Measurements from ENCODE around the gene GPR37.

GPR37 gene

DNA sequence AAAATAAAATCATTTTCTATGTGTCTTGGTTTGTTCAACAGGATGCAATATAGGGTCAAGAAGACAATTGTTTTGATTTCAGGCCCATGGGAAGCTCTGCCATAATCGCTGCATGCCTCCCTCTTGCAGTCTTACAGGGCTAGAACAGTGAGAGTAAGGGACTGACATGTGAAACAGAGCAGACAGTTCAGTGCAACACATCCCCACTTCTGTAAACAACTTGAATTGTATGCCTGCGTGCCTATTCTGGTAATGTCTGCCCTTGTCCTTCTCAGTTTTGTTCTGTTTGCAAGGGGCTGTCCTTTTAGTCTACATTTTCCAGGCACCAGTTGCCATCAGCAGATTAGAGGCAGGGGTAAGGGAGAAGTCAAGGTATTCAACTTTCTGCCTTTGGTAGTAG is 34.8 kb upstream of the GPR37 start:
- no peak overlapping the region for H3K27ac ChIP-seq (ENCODE audit: low read depth, low read length)
- no peaks in the 10 kb centered on the region for H4K20me1 ChIP-seq (ENCODE audit: control insufficient read depth, insufficient read depth, low read depth, low read length)
- no peaks in the 10 kb centered on the region for H3F3A ChIP-seq (ENCODE audit: control insufficient read depth, insufficient read depth)
- no peak overlapping the region for H3K4me2 ChIP-seq (ENCODE audit: low read length)
- TF ChIP-seq, protein P1, sequence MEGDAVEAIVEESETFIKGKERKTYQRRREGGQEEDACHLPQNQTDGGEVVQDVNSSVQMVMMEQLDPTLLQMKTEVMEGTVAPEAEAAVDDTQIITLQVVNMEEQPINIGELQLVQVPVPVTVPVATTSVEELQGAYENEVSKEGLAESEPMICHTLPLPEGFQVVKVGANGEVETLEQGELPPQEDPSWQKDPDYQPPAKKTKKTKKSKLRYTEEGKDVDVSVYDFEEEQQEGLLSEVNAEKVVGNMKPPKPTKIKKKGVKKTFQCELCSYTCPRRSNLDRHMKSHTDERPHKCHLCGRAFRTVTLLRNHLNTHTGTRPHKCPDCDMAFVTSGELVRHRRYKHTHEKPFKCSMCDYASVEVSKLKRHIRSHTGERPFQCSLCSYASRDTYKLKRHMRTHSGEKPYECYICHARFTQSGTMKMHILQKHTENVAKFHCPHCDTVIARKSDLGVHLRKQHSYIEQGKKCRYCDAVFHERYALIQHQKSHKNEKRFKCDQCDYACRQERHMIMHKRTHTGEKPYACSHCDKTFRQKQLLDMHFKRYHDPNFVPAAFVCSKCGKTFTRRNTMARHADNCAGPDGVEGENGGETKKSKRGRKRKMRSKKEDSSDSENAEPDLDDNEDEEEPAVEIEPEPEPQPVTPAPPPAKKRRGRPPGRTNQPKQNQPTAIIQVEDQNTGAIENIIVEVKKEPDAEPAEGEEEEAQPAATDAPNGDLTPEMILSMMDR (IDR thresholded peaks at IDR 0.05; ENCODE audit: low read depth, low read length, poor library complexity, severe bottlenecking), result no peak
- TF ChIP-seq EZH2phosphoT487 (IDR thresholded peaks at IDR 0.05; ENCODE audit: borderline replicate concordance, low read length), result no peak
- H3K9me3 ChIP-seq (ENCODE audit: control insufficient read depth, insufficient read depth, low read length), result no peaks in the 10 kb centered on the region
- H3K4me3 ChIP-seq (ENCODE audit: low read length), result no peak overlapping the region
- no peaks in the 10 kb centered on the region for H3K9me2 ChIP-seq (replicated peaks; ENCODE audit: control insufficient read depth, low read length)
- H3K4me1 ChIP-seq (ENCODE audit: control insufficient read depth, low read length), result no peaks in the 10 kb centered on the region
- no peaks in the 10 kb centered on the region for H3K79me2 ChIP-seq (ENCODE audit: control insufficient read depth, low read length)
- no peaks in the 10 kb centered on the region for H3K27me3 ChIP-seq (ENCODE audit: control insufficient read depth, low read length)
- no peaks in the 10 kb centered on the region for H3K36me3 ChIP-seq (ENCODE audit: control insufficient read depth, low read length)

DNA sequence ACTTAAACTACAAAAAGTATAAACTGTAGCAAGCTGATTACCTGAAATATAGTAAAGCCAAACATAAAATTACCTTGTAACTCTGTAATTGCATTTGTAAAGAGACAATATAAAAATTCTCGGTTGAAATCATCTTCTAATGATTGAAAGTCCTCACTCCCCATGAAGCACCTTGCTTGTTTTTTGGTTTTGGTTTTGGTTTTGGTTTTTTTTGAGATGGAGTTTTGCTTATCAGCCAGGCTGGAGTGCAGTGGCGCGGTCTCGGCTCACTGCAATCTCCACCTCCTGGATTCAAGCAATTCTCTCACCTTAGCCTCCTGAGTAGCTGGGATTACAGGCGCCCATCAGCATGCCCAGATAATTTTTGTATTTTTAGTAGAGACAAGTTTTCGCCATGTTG is 33.9 kb upstream of the GPR37 start:
- Histone ChIP-seq H3K4me1 (ENCODE audit: control insufficient read depth, low read length) (no peaks in the 10 kb centered on the region), H3K79me2 (ENCODE audit: control insufficient read depth, low read length) (no peaks in the 10 kb centered on the region), H3K27me3 (ENCODE audit: control insufficient read depth, low read length) (no peaks in the 10 kb centered on the region), H3K36me3 (ENCODE audit: control insufficient read depth, low read length) (no peaks in the 10 kb centered on the region), H3K4me2 (ENCODE audit: low read length) (no peak overlapping the region), H3K9me2 (replicated peaks; ENCODE audit: control insufficient read depth, low read length) (no peaks in the 10 kb centered on the region), H3K9me3 (ENCODE audit: control insufficient read depth, insufficient read depth, low read length) (no peaks in the 10 kb centered on the region), H3K27ac (ENCODE audit: low read depth, low read length) (no peak overlapping the region), H3K4me3 (ENCODE audit: low read length) (no peak overlapping the region), H3F3A (ENCODE audit: control insufficient read depth, insufficient read depth) (no peaks in the 10 kb centered on the region), H4K20me1 (ENCODE audit: control insufficient read depth, insufficient read depth, low read depth, low read length) (no peaks in the 10 kb centered on the region)
- no peak for TF ChIP-seq EZH2phosphoT487 (IDR thresholded peaks at IDR 0.05; ENCODE audit: borderline replicate concordance, low read length)
- TF ChIP-seq, protein P1 (IDR thresholded peaks at IDR 0.05; ENCODE audit: low read depth, low read length, poor library complexity, severe bottlenecking), result no peak

DNA sequence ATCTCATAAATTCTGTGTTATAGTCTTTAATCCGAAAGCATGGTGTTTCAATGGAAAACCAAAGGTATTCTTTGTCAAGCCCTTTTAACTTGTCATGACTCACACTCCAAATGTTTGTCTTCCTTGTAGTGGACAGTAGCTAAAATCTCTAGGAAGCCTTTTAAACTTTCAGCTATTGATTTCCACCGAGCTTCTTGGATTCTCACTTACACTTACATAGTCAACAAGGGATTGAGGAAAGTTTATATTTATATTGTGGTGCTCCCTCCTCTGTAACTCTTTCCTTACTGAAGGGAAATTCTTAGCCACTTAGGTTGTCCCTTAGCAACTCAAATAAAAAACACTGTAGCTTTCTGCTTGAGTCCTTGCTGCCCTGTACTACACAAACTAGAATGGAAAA is 31.2 kb upstream of the GPR37 start:
- Histone ChIP-seq H3K79me2 (ENCODE audit: control insufficient read depth, low read length) (no peaks in the 10 kb centered on the region), H3K9me2 (replicated peaks; ENCODE audit: control insufficient read depth, low read length) (no peaks in the 10 kb centered on the region), H3K27me3 (ENCODE audit: control insufficient read depth, low read length) (no peaks in the 10 kb centered on the region), H3K4me2 (ENCODE audit: low read length) (no peak overlapping the region), H4K20me1 (ENCODE audit: control insufficient read depth, insufficient read depth, low read depth, low read length) (no peaks in the 10 kb centered on the region), H3K4me3 (ENCODE audit: low read length) (no peak overlapping the region), H3K4me1 (ENCODE audit: control insufficient read depth, low read length) (no peaks in the 10 kb centered on the region), H3K36me3 (ENCODE audit: control insufficient read depth, low read length) (no peaks in the 10 kb centered on the region), H3K27ac (ENCODE audit: low read depth, low read length) (no peak overlapping the region), H3F3A (ENCODE audit: control insufficient read depth, insufficient read depth) (no peaks in the 10 kb centered on the region), H3K9me3 (ENCODE audit: control insufficient read depth, insufficient read depth, low read length) (no peaks in the 10 kb centered on the region)
- TF ChIP-seq, protein P1 (IDR thresholded peaks at IDR 0.05; ENCODE audit: low read depth, low read length, poor library complexity, severe bottlenecking), result no peak
- TF ChIP-seq EZH2phosphoT487 (IDR thresholded peaks at IDR 0.05; ENCODE audit: borderline replicate concordance, low read length), result no peak

DNA sequence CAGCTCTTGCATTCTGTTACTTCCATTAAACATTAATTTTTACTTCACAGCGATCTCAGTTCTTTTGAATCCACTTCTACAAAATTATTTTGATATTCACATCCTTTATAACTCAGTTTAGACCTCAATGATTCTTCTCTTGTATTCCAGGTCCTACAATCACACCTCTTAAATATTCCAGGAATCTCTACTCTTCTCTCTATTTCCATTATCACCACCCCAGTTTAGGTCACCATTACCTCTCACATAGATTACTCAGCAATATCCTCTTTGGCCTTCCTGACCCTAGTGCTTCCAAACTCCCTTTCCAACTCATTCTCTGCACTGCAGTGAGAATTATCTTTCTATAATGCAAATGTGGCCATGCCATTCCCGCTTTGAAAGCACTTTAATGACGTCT is 27.1 kb upstream of the GPR37 start:
- H3K36me3 ChIP-seq (ENCODE audit: control insufficient read depth, low read length), result no peaks in the 10 kb centered on the region
- no peaks in the 10 kb centered on the region for H4K20me1 ChIP-seq (ENCODE audit: control insufficient read depth, insufficient read depth, low read depth, low read length)
- H3K4me1 ChIP-seq (ENCODE audit: control insufficient read depth, low read length), result no peaks in the 10 kb centered on the region
- no peaks in the 10 kb centered on the region for H3F3A ChIP-seq (ENCODE audit: control insufficient read depth, insufficient read depth)
- H3K27me3 ChIP-seq (ENCODE audit: control insufficient read depth, low read length), result 0 out of 2 replicates have a peak, but pooled peaks cover 4% of the 10 kb centered on the region
- H3K27ac ChIP-seq (ENCODE audit: low read depth, low read length), result no peak overlapping the region
- TF ChIP-seq, protein P1 (IDR thresholded peaks at IDR 0.05; ENCODE audit: low read depth, low read length, poor library complexity, severe bottlenecking), result no peak
- TF ChIP-seq EZH2phosphoT487 (IDR thresholded peaks at IDR 0.05; ENCODE audit: borderline replicate concordance, low read length), result no peak
- H3K79me2 ChIP-seq (ENCODE audit: control insufficient read depth, low read length), result no peaks in the 10 kb centered on the region
- no peaks in the 10 kb centered on the region for H3K9me3 ChIP-seq (ENCODE audit: control insufficient read depth, insufficient read depth, low read length)
- no peak overlapping the region for H3K4me2 ChIP-seq (ENCODE audit: low read length)
- no peak overlapping the region for H3K4me3 ChIP-seq (ENCODE audit: low read length)
- H3K9me2 ChIP-seq (replicated peaks; ENCODE audit: control insufficient read depth, low read length), result no peaks in the 10 kb centered on the region

All from DOHH2 (cell line).